Measurements from ENCODE around the gene HSPA5. TPM values are rescaled to one million over a fixed set of nuclear protein-coding genes. Genes with fewer than 3 reads are reported as not detected.
"Not testable (repeated sequence)": the region's sequence is repeated elsewhere in the genome, so short reads cannot be mapped to it uniquely, and the experiment has no call there.

HSPA5 gene
- total RNA-seq, 1 experiment from 2014 or later: 156 TPM

DNA sequence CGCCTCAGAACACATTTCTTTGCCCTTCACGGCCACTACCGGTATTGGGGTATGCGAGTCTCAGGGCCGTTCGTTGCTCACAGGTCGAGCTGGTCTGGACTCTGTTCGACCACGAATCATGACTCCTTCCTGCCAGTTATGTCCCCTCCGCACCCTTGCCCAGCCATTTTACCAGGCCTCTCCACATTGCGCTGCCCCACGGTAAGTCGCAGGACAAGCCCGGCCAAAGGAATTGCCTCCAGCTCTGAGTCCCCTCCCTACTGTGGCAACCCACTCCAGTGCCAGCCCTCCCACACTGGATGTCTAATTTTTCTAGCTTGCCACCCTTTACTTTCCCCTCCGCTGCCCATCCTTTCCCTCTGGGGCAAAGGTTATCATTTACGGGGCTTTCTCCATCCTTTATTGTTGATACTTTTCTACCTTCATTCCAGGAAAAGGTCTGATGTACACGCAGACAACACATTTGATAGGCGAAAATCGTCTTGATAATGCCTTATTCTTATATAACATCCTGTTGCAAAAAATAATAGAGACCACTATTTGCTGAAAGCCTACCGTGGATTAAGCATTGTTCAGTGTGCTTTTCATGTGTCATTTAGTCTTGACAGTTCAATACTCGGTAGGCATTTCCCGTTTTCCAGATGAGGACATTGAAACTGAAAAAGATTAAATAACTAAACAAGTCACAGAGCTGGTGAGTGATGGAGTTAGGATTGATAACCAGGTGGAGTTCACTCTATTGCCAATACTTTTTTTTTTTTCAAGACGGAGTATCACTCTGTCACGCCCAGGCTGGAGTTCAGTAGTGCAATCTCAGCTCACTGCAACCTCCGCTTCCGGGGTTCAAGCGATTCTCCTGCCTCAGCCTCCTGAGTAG, 958 bp upstream of the HSPA5 start:
- DNase-seq (ENCODE audit: low read depth): no peak

DNA sequence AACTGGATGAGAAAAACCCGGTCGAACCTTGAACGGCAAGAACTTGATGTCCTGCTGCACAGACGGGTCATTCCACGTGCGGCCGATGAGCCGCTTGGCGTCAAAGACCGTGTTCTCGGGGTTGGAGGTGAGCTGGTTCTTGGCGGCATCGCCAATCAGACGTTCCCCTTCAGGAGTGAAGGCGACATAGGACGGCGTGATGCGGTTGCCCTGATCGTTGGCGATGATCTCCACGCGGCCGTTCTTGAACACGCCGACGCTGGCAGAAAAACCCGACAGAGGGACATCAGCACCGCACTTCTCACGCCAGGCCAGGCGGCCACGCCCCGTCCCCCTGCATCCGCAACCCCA, 519 bp downstream of the HSPA5 start:
- DNase-seq (ENCODE audit: low read depth): peak; percentile 49

DNA sequence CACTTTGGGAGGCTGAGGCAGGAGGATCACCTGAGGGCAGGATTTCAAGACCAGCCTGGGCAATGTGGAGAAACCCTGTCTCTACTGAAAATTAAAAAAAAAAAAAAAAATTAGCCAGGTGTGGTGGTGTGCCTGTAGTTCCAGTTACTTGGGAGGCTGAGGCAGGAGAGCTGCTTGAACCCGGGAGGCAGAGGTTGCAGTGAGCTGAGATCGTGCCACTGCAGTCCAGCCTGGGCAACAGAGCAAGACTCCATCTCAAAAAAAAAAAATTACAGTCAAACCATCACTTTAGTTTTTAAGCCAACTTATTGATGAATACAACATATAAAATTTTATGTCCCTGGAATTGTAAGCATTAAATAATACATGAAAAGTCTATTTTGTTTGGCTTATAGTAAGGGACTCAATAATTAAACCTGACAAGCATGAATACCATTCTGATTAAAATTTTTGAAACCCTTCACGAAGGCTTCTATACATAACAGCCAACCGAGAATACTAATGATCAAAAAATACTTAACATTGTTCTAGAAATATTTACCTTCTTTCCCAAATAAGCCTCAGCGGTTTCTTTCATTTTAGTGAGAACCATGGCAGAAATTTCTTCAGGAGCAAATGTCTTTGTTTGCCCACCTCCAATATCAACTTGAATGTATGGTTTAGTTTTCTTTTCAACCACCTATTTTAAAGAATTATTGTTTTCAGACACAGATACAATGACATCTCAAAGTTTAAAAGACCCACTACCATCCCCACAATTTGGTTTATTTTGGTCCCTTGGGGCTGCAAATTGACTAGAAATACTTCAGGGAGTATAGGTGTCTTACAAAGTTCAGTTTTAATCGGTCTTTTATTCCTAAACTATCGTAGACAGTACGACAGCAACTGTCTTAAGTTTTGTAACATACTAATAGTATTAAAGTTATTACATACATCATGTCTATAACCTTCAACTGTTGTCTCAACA, 1.2 kb downstream of the HSPA5 start:
- no peak for DNase-seq (ENCODE audit: low read depth)

DNA sequence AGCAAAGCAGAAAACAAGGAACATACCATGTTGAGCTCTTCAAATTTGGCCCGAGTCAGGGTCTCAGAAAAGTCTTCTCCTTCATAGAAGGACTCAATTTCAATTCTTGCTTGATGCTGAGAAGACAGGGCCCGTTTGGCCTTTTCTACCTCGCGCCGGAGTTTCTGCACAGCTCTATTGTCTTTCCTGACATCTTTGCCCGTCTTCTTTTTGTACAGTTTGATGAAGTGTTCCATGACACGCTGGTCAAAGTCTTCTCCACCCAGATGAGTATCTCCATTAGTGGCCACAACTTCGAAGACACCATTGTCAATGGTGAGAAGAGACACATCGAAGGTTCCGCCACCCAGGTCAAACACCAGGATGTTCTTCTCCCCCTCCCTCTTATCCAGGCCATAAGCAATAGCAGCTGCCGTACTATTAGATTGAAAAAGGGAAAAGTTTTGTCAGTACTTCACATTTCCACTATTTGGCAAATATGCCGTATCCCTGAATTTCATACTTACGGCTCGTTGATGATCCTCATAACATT, 2.2 kb downstream of the HSPA5 start:
- DNase-seq (ENCODE audit: low read depth): no peak

DNA sequence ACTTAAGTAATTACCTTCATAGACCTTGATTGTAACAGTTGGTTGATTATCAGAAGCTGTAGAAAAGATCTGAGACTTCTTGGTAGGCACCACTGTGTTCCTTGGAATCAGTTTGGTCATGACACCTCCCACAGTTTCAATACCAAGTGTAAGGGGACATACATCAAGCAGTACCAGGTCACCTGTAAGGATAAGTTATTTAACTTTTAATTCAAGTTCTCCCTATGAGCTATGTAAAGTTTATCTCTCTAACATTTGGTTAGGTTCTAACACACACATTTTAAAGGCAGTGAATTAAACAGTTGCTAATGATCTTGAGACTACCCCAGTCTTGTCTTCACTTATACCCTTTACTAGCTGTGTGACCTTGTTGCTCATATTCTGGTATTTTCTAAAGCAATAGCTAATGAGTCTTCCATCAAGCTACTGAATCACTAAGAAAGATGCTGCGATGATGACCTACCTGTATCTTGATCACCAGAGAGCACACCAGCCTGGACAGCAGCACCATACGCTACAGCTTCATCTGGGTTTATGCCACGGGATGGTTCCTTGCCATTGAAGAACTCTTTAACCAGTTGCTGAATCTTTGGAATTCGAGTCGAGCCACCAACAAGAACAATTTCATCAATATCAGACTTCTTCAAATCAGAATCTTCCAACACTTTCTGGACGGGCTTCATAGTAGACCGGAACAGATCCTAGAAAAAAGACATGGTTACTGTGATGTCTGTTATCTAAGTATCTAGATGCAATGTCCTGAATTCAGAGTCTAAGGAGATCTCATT, 2.8 kb downstream of the HSPA5 start:
- DNase-seq (ENCODE audit: low read depth): peak; percentile 4

DNA sequence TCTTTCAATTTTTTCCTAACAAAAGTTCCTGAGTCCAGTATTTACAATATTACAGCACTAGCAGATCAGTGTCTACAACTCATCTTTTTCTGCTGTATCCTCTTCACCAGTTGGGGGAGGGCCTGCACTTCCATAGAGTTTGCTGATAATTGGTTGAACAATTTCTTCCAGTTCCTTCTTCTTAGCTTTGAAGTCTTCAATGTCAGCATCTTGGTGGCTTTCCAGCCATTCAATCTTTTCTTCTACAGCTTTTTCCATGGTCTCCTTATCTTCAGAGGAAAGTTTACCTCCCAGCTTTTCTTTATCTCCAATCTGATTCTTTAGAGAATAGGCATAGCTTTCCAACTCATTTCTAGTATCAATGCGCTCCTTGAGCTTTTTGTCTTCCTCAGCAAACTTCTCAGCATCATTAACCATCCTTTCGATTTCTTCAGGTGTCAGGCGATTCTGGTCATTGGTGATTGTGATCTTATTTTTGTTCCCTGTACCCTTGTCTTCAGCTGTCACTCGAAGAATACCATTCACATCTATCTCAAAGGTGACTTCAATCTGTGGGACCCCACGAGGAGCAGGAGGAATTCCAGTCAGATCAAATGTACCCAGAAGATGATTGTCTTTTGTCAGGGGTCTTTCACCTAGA, 4.5 kb downstream of the HSPA5 start:
- DNase-seq (ENCODE audit: low read depth): peak; percentile 25

DNA sequence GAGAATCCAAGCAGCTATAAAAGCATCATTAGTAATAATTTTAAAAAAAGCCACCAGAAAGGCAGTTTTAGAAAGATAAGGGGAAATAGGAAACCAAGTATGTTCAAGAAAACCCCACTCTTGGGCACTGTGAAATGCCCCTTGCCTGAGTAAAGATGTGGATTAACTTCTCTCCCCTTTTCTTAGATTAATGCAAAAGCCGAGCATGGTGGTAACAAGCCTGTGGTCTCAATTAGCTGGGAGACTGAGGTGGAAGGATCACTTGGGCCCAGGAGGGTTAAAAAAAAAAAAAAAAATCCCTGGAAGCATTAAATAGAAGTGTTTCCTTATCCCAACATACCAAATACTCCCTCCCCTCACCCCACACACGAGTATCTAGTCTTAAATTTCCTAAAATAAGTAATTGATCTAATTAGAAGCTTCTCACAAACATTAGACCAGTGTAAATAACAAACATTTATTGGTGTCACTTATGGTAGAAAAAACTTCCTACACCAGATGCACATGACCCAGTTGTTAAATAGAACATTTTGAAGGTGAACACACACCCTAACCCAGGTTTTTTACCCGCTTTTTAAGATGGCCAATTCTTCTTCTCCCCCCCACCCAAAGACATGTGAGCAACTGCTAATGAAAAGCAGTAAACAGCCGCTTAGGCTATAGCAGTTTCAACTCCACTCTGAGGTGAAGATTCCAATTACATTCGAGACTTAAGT, 5.2 kb downstream of the HSPA5 start:
- peak; percentile 8 for DNase-seq (ENCODE audit: low read depth)

DNA sequence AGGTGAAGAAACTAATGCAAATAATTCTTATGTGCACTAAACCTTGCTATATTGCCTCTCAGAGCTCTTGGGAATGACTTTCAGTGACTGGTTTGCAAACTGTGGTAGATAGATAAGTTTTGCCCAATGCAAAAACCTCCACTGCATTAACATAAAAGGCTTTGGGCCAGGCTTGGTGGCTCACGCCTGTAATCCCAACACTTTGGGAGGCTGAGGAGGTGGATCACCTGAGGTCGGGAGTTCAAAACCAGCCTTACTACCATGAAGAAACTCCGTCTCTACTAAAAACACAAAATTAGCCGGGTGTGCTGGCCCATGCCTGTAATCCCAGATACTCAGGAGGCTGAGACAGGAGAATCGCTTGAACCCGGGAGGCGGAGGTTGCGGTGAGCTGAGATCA, 7.0 kb downstream of the HSPA5 start:
- not testable (repeated sequence) for DNase-seq (ENCODE audit: low read depth)

DNA sequence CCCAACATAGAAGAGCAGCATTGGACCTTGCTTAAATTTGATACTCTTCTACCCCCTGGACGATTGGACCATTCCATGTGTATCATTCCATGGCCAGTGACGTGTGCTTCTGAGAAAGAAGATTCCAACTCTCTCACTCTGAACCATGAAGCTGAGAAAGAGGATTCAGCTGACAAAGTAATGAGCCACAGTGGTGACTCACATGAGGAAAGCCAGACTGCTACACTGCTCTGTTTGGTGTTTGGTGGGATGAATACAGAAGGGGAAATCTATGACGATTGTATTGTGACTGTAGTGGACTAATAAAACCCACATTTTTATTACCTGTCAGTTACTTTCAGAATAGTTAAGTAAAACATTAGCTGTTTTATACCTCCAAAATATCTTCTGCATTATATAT, 7.5 kb downstream of the HSPA5 start:
- DNase-seq (ENCODE audit: low read depth): peak; percentile 98

DNA sequence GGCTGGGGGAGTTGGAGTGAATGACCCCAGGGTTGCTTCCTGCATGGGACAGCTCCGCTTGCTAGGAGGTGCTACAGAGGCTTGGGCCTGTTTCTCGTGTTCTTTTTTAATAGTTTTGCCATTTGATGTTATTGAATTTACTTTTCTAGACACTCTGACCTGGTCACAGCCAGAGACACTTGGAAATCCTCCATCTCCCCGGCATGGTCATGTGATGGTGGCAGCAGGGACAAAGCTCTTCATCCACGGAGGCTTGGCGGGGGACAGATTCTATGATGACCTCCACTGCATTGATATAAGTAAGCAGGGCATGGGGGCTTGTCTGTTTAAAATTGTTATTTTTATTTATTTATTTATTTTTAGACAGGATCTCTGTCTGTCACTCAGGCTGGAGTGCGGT, 13.4 kb downstream of the HSPA5 start:
- DNase-seq (ENCODE audit: low read depth): no peak

DNA sequence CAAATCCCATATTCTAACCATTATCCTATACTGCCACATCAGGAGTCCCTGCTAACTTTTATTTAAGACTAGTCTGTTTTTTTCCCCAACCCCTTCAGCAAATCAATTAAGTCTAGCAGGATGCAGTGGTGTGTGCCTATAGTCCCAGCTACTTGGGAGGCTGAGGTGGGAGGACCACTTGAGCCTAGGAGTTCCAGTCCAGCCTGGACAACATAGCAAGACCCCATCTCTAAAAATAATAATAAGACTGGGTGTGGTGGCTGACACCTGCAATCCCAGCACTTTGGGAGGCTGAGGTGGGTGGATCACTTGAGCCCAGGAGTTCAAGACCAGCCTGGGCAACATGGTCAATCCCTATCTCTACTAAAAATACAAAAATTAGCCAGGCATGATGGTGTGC, 16.3 kb downstream of the HSPA5 start:
- DNase-seq (ENCODE audit: low read depth): not testable (repeated sequence)

DNA sequence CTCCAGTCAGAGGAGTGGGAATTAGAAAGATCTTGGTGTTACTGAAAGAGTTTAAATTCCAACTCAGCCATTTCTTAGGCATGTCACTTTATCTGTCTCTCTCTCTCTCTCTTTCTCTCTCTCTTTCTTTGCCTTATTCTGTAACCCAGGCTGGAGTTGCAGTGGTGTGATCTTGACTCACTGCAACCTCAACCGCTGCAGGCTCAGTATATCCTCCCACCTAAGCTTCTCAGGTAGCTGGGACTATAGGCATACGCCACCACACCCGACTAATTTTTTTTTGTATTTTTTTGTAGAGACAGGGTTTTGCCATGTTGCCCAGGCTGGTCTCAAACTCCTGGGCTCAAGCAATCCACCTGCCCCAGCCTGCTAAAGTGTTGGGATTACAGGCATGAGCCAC, 22.5 kb downstream of the HSPA5 start:
- no peak for DNase-seq (ENCODE audit: low read depth)

DNA sequence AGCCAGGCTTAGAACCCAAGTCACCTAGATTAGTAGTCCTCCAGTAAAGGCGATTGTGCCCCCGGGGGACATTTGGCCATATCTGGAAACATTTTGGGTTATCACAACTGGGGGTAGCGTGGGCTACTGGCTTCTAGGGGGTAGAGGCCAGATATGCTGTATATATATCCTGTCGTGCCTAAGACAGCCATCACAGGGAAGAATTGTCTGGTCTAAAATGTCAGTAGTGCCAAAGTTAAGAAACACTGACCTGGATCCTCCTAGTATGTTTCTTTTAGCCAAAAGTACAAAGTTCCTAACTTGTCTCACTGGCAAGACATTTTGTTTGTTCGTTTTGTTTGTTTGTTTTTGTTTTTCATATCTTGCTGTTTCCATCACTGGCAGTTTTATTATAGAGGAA, 27.0 kb downstream of the HSPA5 start:
- DNase-seq (ENCODE audit: low read depth): no peak

DNA sequence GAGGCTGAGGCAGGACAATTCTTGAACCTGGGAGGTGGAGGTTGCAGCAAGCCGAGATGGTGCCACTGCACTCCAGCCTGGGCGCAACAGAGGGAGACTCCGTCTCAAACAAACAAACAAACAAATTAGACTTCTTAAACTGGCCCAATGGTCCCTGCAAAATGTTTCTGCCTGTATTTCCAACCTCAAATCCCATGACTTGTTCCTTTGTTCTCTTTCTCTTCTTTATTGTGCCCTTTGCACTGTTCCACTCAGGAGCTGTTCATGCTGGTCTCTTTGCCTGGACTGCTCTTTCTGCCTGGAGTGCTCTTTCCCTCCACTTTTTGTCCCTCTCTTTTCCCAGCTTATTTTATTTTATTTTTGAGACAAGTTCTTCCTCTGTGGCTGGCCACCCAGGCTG, 36.7 kb downstream of the HSPA5 start:
- DNase-seq (ENCODE audit: low read depth): no peak

DNA sequence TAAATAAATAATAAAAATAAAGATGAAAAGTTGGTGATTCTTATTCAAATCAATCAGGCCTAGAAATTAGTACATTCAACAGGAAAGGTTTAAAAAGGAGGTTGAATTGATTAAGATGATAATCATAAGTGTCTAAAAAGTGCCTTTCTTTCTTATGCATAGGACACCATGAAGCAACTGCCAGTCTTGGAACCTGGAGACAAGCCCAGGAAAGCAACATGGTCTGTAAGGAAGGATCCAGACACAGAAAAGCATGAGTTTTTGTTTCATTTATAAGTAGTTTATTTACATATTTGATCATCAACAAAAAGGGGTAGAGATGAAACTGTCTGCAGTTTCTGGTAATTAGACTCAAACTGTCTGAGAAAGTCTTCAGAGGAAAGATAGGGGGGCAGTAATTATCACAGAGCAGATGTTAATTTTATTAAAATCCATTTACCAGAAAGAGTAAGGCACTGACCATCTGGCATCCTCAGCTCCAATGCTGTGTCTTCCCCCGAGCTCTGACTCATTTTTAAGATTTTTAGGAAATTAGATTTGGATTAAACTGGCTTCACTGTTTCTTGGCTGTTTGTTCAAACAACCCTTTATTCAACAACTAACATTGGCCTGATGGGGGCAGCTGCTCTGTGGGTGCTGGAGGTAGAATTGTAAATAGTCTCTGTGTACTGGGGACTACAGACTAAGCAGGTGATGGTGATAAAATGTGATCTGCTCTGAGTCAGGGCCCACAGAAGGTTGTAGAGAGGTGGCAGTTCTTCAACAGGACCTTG, 38.1 kb downstream of the HSPA5 start:
- DNase-seq (ENCODE audit: low read depth): no peak

DNA sequence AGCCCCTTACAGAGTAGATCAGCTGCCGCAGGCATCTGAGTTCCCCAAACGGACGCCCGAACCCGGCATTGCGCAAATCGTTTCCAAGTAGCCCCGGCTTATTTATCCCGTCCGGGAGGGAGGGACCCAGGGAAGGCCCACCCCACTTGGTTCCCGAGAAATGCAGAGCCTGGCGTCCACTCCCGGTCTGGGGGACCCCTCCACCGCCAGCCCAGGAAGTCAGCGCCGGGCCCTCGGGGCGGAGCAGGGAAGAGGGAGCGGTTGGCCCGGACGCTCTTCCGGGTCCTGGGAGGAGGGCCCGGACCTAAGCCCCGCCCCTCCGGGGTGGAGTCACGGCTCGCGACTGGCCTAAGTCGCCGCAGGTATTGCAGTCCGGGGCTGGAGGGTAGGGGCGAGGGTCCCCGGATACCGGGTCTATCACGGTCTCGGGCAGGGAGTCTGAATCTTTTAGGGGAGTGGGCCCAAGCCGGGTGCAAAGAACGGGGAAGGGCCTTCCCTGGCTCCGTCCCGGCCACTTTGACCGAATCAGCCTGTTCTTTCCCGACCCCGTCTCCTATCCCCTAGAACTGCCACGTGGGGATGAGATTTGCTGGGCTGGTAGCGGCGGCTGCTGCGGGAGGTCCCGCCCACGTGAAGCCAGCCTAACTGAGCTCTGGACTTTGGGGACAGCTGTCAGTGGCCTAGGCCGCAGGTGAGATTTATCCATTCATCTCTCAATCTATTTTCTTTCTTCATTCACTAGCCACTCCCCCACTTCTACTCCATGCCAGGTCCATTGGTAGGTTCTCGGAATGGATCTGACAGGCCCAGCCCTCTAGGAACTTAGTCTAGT, 40.7 kb downstream of the HSPA5 start, which contains the start of gene RABEPK:
Gene RABEPK (plus strand): TSS at position 327 of the 832 bp plus-strand sequence. CDS start 2,472 bp downstream, outside the sequence.
- DNase-seq (ENCODE audit: low read depth): peak; percentile 96

DNA sequence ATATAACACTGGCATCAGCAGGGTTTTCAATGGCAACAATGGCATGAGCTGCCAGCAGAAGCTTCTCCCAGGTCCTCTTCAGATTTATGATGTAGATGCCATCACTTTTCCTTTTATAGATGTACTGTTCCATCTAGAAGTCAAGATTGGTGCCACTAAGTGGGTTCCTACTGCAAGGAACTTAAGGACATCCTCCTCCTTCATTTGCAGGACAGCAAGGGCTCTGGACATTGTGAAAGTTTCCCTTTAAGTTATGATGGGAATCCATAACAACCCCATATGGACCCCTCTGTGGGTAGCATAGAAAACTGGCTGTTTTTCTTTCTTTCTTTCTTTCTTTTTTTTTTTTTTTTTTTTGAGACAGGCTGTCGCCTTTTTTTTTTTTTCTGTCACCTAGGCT, 45.6 kb downstream of the HSPA5 start:
- DNase-seq (ENCODE audit: low read depth): not testable (repeated sequence)

DNA sequence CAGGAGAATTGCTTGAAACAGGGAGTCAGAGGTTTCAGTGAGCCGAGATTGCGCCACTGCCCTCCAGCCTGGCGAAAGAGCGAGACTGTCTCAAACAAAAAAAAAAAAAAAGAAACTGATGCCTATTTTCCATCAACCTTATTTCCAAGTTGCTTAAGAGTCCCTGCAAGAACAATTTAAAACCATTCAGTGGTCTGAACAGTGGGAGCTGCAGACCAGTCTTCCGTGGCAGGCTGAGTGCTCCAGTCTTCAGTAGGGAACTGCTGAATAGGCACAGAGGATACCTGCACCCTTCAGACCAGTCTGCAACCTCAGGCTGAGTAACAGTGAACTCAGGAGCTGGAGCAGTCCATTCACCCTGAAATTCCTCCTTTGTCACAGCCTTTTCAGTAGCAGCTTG, 46.7 kb downstream of the HSPA5 start:
- DNase-seq (ENCODE audit: low read depth): not testable (repeated sequence)

DNA sequence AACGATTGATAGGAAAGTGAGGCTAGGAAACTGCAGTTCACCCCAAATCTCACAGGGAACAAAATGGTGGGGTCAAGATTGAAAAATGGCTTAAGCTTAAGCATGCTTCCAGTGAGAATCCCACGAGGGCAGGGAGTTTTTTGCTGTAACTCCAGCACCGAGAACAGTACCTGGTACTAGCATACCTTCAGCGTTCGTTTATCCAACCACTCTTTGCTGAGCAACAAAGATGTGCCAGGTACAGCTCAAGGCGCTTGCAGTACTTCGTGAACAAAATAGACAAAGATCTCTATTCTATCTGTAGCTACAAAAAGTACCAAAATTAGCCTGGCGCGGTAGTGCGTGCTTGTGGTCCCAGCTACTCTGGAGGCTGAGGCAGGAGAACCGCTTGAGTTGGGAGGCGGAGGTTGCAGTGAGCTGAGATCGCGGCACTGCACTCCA, 50.8 kb downstream of the HSPA5 start:
- DNase-seq (ENCODE audit: low read depth): no peak

All from M059J (cell line).